Immature natural killer cell (primary cell): ENCODE data around the gene LOX. TPM values are rescaled to one million over a fixed set of nuclear protein-coding genes. Genes with fewer than 3 reads are reported as not detected.
"Not testable (repeated sequence)": the region's sequence is repeated elsewhere in the genome, so short reads cannot be mapped to it uniquely, and the experiment has no call there.

Experiments used
- DNase-seq, 3 donors: peaks; one replicate each; pipeline ENCODE4 v3.0.0; 2022; ENCODE audit warnings: mixed read lengths in 1 of 3
- H3K27ac Mint-ChIP-seq, 6 donors: one replicate each; pipeline ENCODE4 v1.8.0; 2020; ENCODE audit warnings: mixed read lengths in 6 of 6, mild to moderate bottlenecking in 5 of 6, inconsistent platforms in 4 of 6, moderate library complexity in 3 of 6
- H3K27me3 Mint-ChIP-seq, 3 donors: one replicate each; pipeline ENCODE4 v1.8.0; 2020 to 2021; ENCODE audit warnings: low read depth in 3 of 3, mild to moderate bottlenecking in 3 of 3, mixed read lengths in 3 of 3, moderate library complexity in 3 of 3, inconsistent platforms in 1 of 3
- H3K36me3 Mint-ChIP-seq, 3 donors: one replicate each; pipeline ENCODE4 v1.8.0; 2020; ENCODE audit warnings: mixed read lengths in 3 of 3, inconsistent platforms in 2 of 3, mild to moderate bottlenecking in 2 of 3
- H3K4me1 Mint-ChIP-seq, 2 donors: one replicate each; pipeline ENCODE4 v1.8.0; 2020; ENCODE audit warnings: inconsistent platforms in 2 of 2, mild to moderate bottlenecking in 2 of 2, mixed read lengths in 2 of 2, moderate library complexity in 1 of 2
- H3K4me3 Mint-ChIP-seq, 5 donors: one replicate each; pipeline ENCODE4 v1.8.0; 2020; ENCODE audit warnings: mild to moderate bottlenecking in 5 of 5, mixed read lengths in 5 of 5, inconsistent platforms in 3 of 5, moderate library complexity in 3 of 5
- H3K9me3 Mint-ChIP-seq, 6 donors: one replicate each; pipeline ENCODE4 v1.8.0; 2020; ENCODE audit warnings: mild to moderate bottlenecking in 6 of 6, mixed read lengths in 6 of 6, inconsistent platforms in 4 of 6, moderate library complexity in 3 of 6
- polyA plus RNA-seq, 3 donors: library from polyadenylated mRNA; unstranded; fragments of 300-500 nt; fragmentation: Illumina TruSeq; gene quantifications; one replicate each; pipeline ENCODE4 v1.2.3, GENCODE V29; 2021

The LOX gene
- polyA plus RNA-seq, 3 donors from 2014 or later = not detected

DNA sequence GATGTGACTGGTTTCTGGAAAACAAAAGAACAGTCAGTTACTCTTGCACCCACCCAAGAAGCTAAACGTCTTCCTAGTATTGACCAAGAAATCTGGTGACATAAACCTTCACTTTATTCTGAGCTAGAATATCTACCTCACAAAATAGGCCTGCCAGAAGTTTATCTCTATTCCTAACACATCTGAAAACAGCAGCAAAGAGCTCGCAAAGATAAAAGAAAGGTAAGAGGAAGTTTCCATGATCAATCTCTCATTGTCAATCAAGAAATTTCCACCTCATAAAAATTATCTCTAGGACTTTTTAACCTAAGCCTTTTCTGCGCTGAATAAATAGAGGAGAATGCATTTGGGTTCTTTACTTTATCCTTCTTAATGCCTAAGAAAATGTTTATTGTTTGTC is 34.0 kb upstream of the LOX start:
- Mint-ChIP-seq H3K4me1 (no peaks in the 10 kb centered on the region), H3K4me3 (no peak overlapping the region), H3K36me3 (no peaks in the 10 kb centered on the region), H3K27me3 (peaks cover 0 to 4% (median 0%) of the 10 kb centered on the region in 3 donors), H3K9me3 (peaks cover 0 to 2% (median 0%) of the 10 kb centered on the region in 6 donors), H3K27ac (no peak overlapping the region)
- no peak for DNase-seq

GRCh38 chr5:122111460-122111859 is 33.4 kb upstream of the LOX start:
- Mint-ChIP-seq H3K27me3 (peaks cover 0 to 4% (median 0%) of the 10 kb centered on the region in 3 donors), H3K4me3 (no peak overlapping the region), H3K27ac (no peak overlapping the region), H3K36me3 (no peaks in the 10 kb centered on the region), H3K4me1 (no peaks in the 10 kb centered on the region), H3K9me3 (peaks cover 0 to 2% (median 0%) of the 10 kb centered on the region in 6 donors)
- no peak for DNase-seq

GRCh38 chr5:122110987-122111386 is 32.9 kb upstream of the LOX start:
- DNase-seq = no peak
- no peak overlapping the region for H3K4me3 Mint-ChIP-seq
- H3K27me3 Mint-ChIP-seq = peaks cover 0 to 4% (median 0%) of the 10 kb centered on the region in 3 donors
- no peaks in the 10 kb centered on the region for H3K4me1 Mint-ChIP-seq
- H3K9me3 Mint-ChIP-seq = peaks cover 0 to 2% (median 0%) of the 10 kb centered on the region in 6 donors
- no peak overlapping the region for H3K27ac Mint-ChIP-seq
- no peaks in the 10 kb centered on the region for H3K36me3 Mint-ChIP-seq

GRCh38 chr5:122107016-122107415 is 29.0 kb upstream of the LOX start:
- Mint-ChIP-seq H3K4me1 (no peaks in the 10 kb centered on the region), H3K27ac (no peak overlapping the region), H3K4me3 (no peak overlapping the region), H3K27me3 (peaks cover 0 to 4% (median 0%) of the 10 kb centered on the region in 3 donors), H3K36me3 (no peaks in the 10 kb centered on the region), H3K9me3 (peaks cover 0 to 1% (median 0%) of the 10 kb centered on the region in 6 donors)
- DNase-seq = no peak

- Mint-ChIP-seq H3K27me3 (peaks cover 0 to 4% (median 0%) of the 10 kb centered on the region in 3 donors), H3K4me1 (no peaks in the 10 kb centered on the region), H3K4me3 (no peak overlapping the region), H3K27ac (no peak overlapping the region), H3K9me3 (no peaks in the 10 kb centered on the region), H3K36me3 (no peaks in the 10 kb centered on the region)
- DNase-seq = no peak
Observed at GRCh38 chr5:122105909-122106308, 27.9 kb upstream of the LOX start.

DNA sequence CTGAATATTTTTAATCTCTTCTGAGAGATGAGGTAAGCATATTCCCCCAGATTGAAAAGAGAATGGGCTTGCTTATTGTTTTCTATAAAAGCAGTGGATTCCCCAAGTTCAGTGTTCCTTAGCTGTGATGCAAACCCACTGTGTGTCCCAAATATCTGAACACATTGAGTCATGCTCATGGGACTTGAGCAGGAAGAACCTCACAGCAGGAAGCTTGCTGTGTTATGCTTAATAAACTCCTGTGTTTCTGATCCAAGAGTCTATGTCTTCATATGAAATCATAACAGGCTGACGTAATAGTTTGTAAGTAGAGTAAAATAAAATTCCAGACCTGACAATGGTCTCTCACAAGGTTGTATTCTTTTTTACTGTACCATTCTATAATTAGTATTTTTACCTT is 24.8 kb upstream of the LOX start:
- Mint-ChIP-seq H3K4me3 (no peak overlapping the region), H3K4me1 (no peaks in the 10 kb centered on the region), H3K27me3 (peaks cover 0 to 5% (median 2%) of the 10 kb centered on the region in 3 donors), H3K27ac (no peak overlapping the region), H3K36me3 (no peaks in the 10 kb centered on the region), H3K9me3 (no peaks in the 10 kb centered on the region)
- no peak for DNase-seq

DNA sequence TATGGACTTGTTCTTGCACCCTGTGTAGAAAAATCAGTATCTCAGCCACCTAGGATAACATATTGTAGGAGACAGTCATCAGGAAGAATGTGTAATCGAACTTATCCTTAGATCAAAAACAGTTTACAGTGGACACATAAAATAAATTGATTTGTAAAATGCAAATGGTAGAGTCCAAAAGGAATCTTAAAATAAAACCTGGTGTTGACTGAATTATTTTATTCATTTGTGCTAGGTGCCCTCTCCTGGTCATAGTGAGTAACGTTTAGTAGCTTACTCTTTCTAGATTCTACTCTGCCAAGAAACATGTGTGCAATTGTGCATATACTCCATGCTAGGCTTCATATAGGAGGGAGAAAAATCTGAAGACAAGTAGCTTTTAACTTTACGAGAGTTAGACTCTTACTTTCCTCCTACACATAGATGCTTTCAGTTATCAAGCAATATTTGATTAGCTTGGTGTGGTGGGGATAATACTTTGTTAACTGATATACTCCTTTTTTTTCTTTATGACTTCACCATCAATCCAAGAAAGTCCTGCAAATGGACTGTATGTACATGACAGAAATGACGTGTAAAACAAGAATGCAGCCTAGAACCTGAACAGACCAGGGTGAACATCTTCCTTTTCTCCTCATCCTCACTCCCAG is 23.7 kb upstream of the LOX start:
- DNase-seq = no peak
- no peaks in the 10 kb centered on the region for H3K36me3 Mint-ChIP-seq
- no peaks in the 10 kb centered on the region for H3K4me1 Mint-ChIP-seq
- no peak overlapping the region for H3K4me3 Mint-ChIP-seq
- H3K9me3 Mint-ChIP-seq = no peaks in the 10 kb centered on the region
- H3K27me3 Mint-ChIP-seq = peaks cover 0 to 5% (median 0%) of the 10 kb centered on the region in 3 donors
- no peak overlapping the region for H3K27ac Mint-ChIP-seq

DNA sequence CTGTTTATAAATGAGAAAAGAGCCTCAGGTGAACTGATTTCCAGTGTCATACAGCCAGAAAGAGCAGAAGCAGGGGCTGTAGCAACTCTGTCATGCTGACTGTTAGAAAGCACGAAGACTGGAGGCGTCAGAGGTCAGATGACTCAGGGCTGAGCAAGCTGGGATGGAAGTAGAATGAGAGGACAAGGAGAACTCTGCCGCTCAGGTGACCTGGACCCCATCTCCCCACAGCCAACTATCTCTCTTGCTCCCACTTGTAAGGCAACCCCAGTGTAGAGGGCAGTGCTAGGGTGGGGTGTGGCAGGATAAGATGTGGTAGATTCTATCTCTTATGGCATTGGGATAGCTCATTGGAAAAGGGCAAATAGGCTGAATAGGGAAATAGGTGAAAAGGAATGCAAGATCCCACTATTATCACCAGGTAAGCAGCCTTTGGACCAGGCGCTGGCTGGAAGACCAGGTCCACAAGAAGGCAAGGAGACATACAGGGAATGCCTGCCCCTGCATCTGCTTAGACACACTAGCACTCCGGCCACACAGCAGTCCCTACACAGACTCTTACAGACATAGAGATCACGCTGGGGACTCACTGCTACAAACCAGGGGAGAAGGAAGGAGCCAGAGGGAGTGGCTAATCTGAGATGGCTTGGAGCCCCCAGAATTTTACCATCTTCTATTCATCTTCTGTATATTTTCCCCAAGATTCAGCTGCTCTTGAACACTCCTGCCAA is 21.2 kb upstream of the LOX start:
- Mint-ChIP-seq H3K4me1 (no peaks in the 10 kb centered on the region), H3K4me3 (no peak overlapping the region), H3K27me3 (peaks cover 0 to 7% (median 0%) of the 10 kb centered on the region in 3 donors), H3K36me3 (no peaks in the 10 kb centered on the region), H3K9me3 (no peaks in the 10 kb centered on the region), H3K27ac (no peak overlapping the region)
- no peak for DNase-seq

DNA sequence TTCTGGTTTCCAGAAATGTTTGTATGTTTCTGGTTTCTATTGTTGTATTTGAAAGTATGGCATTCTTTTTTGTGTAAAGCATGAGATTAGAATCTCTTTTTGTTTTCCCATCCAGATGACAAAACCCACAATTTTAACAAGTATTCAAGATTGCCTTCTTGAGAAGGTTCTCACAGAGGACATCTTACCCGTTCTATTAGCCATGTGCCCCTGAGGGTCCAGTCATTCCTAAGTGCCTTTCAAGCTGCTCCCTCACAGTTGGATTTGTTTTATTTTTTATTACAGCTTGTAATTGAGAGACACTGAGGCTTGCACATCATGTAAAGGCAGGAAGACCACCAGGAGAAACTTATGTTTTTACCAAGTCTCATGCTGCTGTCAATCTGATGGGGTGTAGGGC is 19.3 kb upstream of the LOX start:
- Mint-ChIP-seq H3K4me3 (no peak overlapping the region), H3K27ac (no peak overlapping the region), H3K36me3 (no peaks in the 10 kb centered on the region), H3K4me1 (no peaks in the 10 kb centered on the region), H3K27me3 (peaks cover 0 to 7% (median 0%) of the 10 kb centered on the region in 3 donors), H3K9me3 (no peaks in the 10 kb centered on the region)
- DNase-seq = no peak

GRCh38 chr5:122095158-122095557 is 17.1 kb upstream of the LOX start:
- no peaks in the 10 kb centered on the region for H3K36me3 Mint-ChIP-seq
- H3K4me1 Mint-ChIP-seq = no peaks in the 10 kb centered on the region
- H3K9me3 Mint-ChIP-seq = no peaks in the 10 kb centered on the region
- no peak overlapping the region for H3K4me3 Mint-ChIP-seq
- H3K27ac Mint-ChIP-seq = no peak overlapping the region
- no peak for DNase-seq
- peaks cover 0 to 9% (median 0%) of the 10 kb centered on the region in 3 donors for H3K27me3 Mint-ChIP-seq

DNA sequence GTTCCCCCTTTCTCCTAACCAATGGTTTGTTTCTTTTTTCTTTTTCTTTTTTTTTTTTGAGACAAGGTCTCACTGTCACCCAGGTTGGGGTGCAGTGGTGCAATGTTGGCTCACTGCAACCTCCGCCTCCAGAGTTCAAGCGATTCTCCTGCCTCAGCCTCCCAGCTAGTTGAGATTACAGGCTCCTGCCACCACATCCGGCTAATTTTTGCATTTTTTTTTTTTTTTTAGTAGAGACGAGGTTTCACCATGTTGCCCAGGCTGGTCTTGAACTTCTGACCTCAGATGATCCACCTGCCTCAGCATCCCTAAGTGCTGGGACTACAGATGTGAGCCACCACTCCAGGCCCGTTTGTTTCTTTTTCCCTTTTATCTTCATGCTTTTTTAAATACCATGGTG is 16.2 kb upstream of the LOX start:
- not testable (repeated sequence) for H3K4me1 Mint-ChIP-seq, H3K9me3 Mint-ChIP-seq, H3K36me3 Mint-ChIP-seq, DNase-seq, H3K4me3 Mint-ChIP-seq, H3K27ac Mint-ChIP-seq, H3K27me3 Mint-ChIP-seq

DNA sequence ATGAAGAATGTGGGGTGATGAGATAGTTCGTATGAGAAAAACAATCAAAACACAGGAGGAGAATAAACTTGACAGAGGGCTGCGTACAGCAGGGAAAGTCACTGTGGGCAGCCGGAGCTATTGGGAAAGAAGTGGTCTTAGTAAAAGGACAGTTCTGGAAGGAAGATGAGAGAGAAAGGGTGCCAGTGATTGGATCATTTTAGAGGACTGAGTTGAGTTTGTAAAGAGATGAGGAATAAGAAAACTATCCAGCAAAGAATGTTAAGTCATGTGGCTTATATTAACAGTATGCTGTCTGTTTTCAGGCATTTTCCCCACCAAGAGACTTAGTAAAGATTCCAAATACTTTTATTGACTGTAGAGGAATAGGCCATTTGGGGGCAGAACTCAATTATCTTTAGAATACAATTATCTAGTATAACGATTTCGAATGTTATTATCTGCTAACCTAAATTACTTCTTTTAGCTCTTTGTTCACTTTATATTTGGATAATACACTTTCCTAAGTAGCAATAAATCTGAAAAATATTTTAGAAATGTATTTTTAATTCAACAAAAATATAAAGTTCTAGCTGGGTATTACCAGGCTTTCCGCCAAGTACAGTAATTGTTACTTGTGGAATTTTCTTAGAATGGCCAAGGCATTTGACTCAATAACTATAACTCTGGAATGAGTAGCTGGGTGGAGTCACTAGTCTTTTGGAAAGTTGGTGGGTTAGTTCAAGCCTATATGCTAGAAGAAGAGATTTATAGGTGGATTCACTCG is 15.5 kb upstream of the LOX start:
- no peak overlapping the region for H3K27ac Mint-ChIP-seq
- H3K4me3 Mint-ChIP-seq = no peak overlapping the region
- no peaks in the 10 kb centered on the region for H3K36me3 Mint-ChIP-seq
- no peak for DNase-seq
- peaks cover 0 to 4% (median 1%) of the 10 kb centered on the region in 3 donors for H3K27me3 Mint-ChIP-seq
- no peaks in the 10 kb centered on the region for H3K4me1 Mint-ChIP-seq
- H3K9me3 Mint-ChIP-seq = peaks cover 0 to 1% (median 0%) of the 10 kb centered on the region in 6 donors

DNA sequence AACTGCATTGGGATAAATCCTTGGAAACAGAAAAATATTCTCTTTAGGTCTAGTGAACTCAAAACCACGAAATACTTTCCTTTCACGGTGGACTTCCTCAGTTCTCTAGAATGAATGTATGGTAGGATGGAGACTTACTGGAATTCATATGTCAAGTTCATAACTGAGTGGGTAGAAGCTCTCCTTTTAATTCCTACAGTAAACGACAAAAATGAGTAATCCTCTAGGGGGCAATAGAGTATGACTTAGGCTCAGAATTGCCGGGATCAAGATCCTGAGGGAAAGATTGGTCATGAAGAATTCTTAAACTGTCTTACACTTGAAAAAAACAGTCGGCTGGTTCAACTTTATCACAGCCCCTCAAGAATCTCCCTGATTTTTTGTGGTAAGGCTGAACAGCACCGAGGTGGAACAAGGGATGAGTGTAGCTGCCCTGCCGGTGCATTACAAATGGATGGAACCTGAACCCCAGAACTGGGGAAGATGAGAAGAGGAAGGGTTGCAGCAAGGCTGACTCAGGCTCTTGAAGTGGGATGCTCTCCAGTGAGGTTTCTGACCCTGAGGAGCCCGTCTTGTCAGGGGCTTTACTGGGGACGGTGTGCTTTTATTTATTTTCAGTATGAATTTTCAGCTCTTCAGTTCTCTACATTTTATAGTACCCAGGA is 14.0 kb upstream of the LOX start:
- no peak for DNase-seq
- H3K27me3 Mint-ChIP-seq = peaks cover 0 to 4% (median 1%) of the 10 kb centered on the region in 3 donors
- peaks cover 0 to 1% (median 0%) of the 10 kb centered on the region in 6 donors for H3K9me3 Mint-ChIP-seq

More for the DNA sequence above, 14.0 kb upstream of the LOX start:
- Mint-ChIP-seq H3K36me3 (no peaks in the 10 kb centered on the region), H3K4me3 (no peak overlapping the region), H3K27ac (no peak overlapping the region), H3K4me1 (no peaks in the 10 kb centered on the region)
